AG04449 (cell line): ENCODE data around the gene NECTIN2.
"Not testable (repeated sequence)": the region's sequence is repeated elsewhere in the genome, so short reads cannot be mapped to it uniquely, and the experiment has no call there.

Experiments used
- CTCF ChIA-PET: fragments of 350-600 bp; formaldehyde crosslinking; extraction: SDS; loops from one replicate; lab custom pipeline; 2021; ENCODE audit warnings: antibody characterized with exemption; lab: Yijun Ruan, JAX
- POLR2A ChIA-PET: fragments of 400-600, 350-600 bp; formaldehyde crosslinking; extraction: SDS; loops from one replicate; lab custom pipeline; 2020; ENCODE audit warnings: antibody characterized with exemption, inconsistent platforms; lab: Yijun Ruan, JAX
- DNase-seq: peaks from one replicate; pipeline ENCODE4 v3.0.0-alpha.2; 2010; ENCODE audit warnings: low read depth, low spot score
- H3K4me3 ChIP-seq: 2 replicates; pipeline ENCODE4 v1.5.1; 2011; ENCODE audit warnings: low read depth, mild to moderate bottlenecking, control low read depth, low read length
- CTCF ChIP-seq: IDR thresholded peaks from one replicate; pipeline ENCODE4 v1.5.1; 2011; ENCODE audit warnings: mild to moderate bottlenecking, moderate library complexity, low read length, control low read depth, inconsistent platforms; ENCODE audit not compliant: insufficient read depth; ENCODE audit errors: missing control alignments

The NECTIN2 gene

GRCh38 chr19:44875666-44876451, 29.8 kb downstream of the NECTIN2 start:
- ChIA-PET POLR2A (no interaction called here), CTCF (interaction anchor here (0.8 to 1.0 kb wide), 2 partner anchors 88 to 92 kb away, joined by 3 read pairs; no protein-coding TSS in a partner anchor)
- no peak for TF ChIP-seq CTCF
- no peak overlapping the region for H3K4me3 ChIP-seq
- DNase-seq = no peak

DNA sequence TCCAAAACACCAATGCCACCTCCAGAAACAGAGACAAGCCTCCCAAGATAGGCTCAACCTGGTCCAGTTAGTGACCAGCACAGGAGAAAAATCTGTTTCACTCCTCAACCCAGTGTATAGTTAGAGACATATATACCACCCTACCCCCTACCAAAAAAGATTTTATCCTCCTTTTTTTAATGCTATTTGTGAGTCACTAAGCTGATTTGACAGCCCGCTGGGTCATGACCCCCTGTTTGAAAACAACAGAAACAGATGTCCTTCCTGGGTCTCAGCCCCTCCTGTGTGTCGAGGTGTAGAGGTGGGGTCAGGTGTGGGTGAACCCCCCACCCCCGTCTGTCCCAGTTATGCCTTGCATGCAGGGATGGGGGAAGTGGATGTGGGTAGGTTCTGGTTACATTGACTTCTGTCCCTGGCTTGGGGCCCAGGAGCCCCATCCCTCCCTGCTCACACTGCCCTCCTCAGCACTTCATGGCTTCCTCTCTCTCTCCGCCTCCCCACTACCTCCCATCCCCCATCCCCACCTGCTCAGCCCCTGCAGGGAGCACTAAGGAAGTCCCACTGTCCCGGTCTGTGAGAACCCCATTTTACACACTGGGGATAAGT, 30.9 kb downstream of the NECTIN2 start:
- POLR2A ChIA-PET = no interaction called here
- no peak overlapping the region for H3K4me3 ChIP-seq
- no peak for DNase-seq
- TF ChIP-seq CTCF = no peak
- CTCF ChIA-PET = interaction anchor here (0.8 to 1.0 kb wide), 2 partner anchors 18 to 306 kb away, joined by 3 read pairs; no protein-coding TSS in a partner anchor

GRCh38 chr19:44878120-44878865, 32.2 kb downstream of the NECTIN2 start:
- POLR2A ChIA-PET = no interaction called here
- CTCF ChIA-PET = interaction anchor here (1.4 kb wide), 1 partner anchor 154 kb away, joined by 3 read pairs; no protein-coding TSS in a partner anchor
- H3K4me3 ChIP-seq = no peak overlapping the region
- no peak for DNase-seq
- TF ChIP-seq CTCF = no peak

DNA sequence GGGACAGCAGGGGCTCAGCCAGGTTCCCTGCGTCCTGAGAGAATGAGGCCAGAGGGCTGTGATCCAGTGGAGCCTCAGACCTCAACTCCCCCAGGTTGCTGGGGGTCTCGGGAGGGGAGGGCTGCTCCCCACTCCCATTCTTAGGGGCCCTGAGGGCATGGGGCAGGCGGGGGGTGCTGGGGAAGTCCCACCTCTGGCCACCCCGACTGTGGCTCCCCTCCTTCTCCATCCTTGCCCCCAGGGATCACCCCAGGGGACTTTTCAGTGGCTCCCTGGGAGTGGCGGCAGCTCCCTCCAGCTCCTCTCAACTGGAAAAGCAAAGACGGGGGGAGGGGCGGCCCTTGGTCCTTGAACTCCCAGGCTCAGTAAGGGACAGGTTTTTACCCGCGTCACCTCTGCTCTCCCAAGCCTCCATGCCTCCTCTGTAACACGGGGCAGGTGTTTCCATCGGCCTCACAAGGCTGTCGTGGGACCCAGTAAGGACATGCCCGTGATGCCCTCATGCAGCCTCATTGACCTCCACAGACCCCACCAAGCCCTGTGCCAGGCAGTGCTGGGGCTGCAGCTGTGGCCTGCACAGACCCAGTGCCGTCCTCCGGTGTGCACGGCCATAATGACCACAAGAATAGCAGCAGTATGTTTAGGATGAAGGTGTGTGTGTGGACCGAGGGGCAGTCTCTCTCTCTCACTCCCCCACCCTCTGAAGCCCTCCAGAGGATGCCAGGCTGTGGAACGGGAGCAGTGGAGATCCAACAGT, 33.4 kb downstream of the NECTIN2 start:
- ChIA-PET POLR2A (no interaction called here), CTCF (no interaction called here)
- H3K4me3 ChIP-seq = no peak overlapping the region

DNA sequence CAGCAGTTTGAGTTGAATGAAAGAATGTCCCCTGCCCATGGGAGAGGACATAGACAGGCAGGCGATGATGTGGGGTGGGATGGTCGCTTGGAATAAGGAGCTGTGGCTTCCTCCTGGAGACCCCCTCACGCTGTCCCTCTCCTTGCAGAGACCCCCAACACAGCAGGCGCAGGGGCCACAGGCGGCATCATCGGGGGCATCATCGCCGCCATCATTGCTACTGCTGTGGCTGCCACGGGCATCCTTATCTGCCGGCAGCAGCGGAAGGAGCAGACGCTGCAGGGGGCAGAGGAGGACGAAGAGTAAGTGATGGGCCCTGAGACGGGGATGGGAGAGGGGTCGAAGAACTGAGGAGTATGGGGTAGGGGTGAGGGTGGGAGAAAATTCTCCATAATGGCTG, 36.0 kb downstream of the NECTIN2 start:
- no peak for TF ChIP-seq CTCF
- ChIA-PET POLR2A (no interaction called here), CTCF (interaction anchor here (2.8 kb wide), 1 partner anchor 159 kb away, joined by 10 read pairs; no protein-coding TSS in a partner anchor)
- H3K4me3 ChIP-seq = no peak overlapping the region
- no peak for DNase-seq

More for the DNA sequence above, 33.4 kb downstream of the NECTIN2 start:
- TF ChIP-seq CTCF = no peak
- DNase-seq = no peak

- H3K4me3 ChIP-seq, POLR2A ChIA-PET, DNase-seq: not testable (repeated sequence)
- CTCF ChIA-PET = interaction anchor here (1.2 to 2.8 kb wide), 5 partner anchors 21 to 312 kb away, joined by 3 to 11 read pairs (median 8); no protein-coding TSS in a partner anchor
Observed at GRCh38 chr19:44882619-44883397, 36.7 kb downstream of the NECTIN2 start.
